GM23248 (cell line): ENCODE results near the gene GOPC. TPM values are rescaled to one million over a fixed set of nuclear protein-coding genes. Genes with fewer than 3 reads are reported as not detected.

ENCODE experiments used
- DNase-seq: peaks from one replicate; pipeline ENCODE4 v3.0.0-alpha.2; 2015
- H2AFZ ChIP-seq: fragments of 200-600 bp; sonication (generic); 2 replicates; pipeline ENCODE4 v1.6.1; 2016; ENCODE audit warnings: antibody characterized with exemption
- H3F3A ChIP-seq: fragments of 200-600 bp; sonication (generic); 2 replicates; pipeline ENCODE4 v1.6.1; 2016; ENCODE audit warnings: mild to moderate bottlenecking, antibody characterized with exemption, mixed run types; ENCODE audit not compliant: insufficient read depth
- H3K27ac ChIP-seq: fragments of 200-600 bp; sonication (generic); 2 replicates; pipeline ENCODE4 v1.5.1; 2016; ENCODE audit warnings: mild to moderate bottlenecking
- H3K27me3 ChIP-seq: fragments of 200-600 bp; sonication (generic); replicated peaks from 2 replicates; pipeline ENCODE4 v1.6.1; 2016; ENCODE audit warnings: mild to moderate bottlenecking; ENCODE audit not compliant: insufficient read depth
- H3K36me3 ChIP-seq: fragments of 200-600 bp; sonication (generic); 2 replicates; pipeline ENCODE4 v1.6.1; 2016; ENCODE audit warnings: low read depth, mild to moderate bottlenecking
- H3K4me1 ChIP-seq: fragments of 200-600 bp; sonication (generic); 2 replicates; pipeline ENCODE4 v1.6.1; 2016; ENCODE audit warnings: mild to moderate bottlenecking; ENCODE audit not compliant: insufficient read depth
- H3K4me2 ChIP-seq: fragments of 200-600 bp; sonication (generic); one replicate; pipeline ENCODE4 v1.6.1; 2016; ENCODE audit warnings: mild to moderate bottlenecking; ENCODE audit not compliant: unreplicated experiment
- H3K4me3 ChIP-seq: fragments of 200-600 bp; sonication (generic); 2 replicates; pipeline ENCODE4 v1.5.1; 2016; ENCODE audit warnings: mild to moderate bottlenecking
- H3K79me2 ChIP-seq: fragments of 200-600 bp; sonication (generic); 2 replicates; pipeline ENCODE4 v1.6.1; 2016; ENCODE audit warnings: mild to moderate bottlenecking; ENCODE audit not compliant: insufficient read depth
- H3K9ac ChIP-seq: fragments of 200-600 bp; sonication (generic); 2 replicates; pipeline ENCODE4 v1.6.1; 2016; ENCODE audit warnings: mild to moderate bottlenecking
- H3K9me2 ChIP-seq: fragments of 200-600 bp; sonication (generic); 2 replicates; pipeline ENCODE4 v1.6.1; 2016; ENCODE audit warnings: mixed run types, mild to moderate bottlenecking, moderate library complexity; ENCODE audit not compliant: insufficient read depth
- H3K9me3 ChIP-seq: fragments of 200-600 bp; sonication (generic); one replicate; pipeline ENCODE4 v1.6.1; 2017; ENCODE audit warnings: low read depth
- H4K20me1 ChIP-seq: fragments of 200-600 bp; sonication (generic); 2 replicates; pipeline ENCODE4 v1.6.0; 2016; ENCODE audit not compliant: insufficient read depth
- EZH2 ChIP-seq: fragments of 200-600 bp; sonication (generic); IDR thresholded peaks from 2 replicates; pipeline ENCODE4 v1.6.1; 2018; ENCODE audit warnings: antibody characterized with exemption, mild to moderate bottlenecking; ENCODE audit not compliant: insufficient read depth, poor library complexity, severe bottlenecking
- EZH2phosphoT487 ChIP-seq: fragments of 200-600 bp; sonication (generic); IDR thresholded peaks from 2 replicates; pipeline ENCODE4 v1.6.1; 2018; ENCODE audit warnings: antibody characterized with exemption, moderate library complexity, mild to moderate bottlenecking, low read depth; ENCODE audit not compliant: insufficient read depth
- WGBS, 2 experiments: methylation state at CpG; one replicate each; pipeline ENCODE4 v1.1.6; 2015 to 2017; ENCODE audit warnings: low lambda C conversion rate in 2 of 2, low coverage in 1 of 2; ENCODE audit errors: missing lambda C conversion rate in 2 of 2; 5-methylcytosine and 5-hydroxymethylcytosine counted together
- in situ Hi-C: fragments of 300-500 bp; cut with MboI; formaldehyde crosslinking; loops from 2 replicates; pipeline ENCODE4 v1.15.0; 2020
- polyA plus RNA-seq: library from polyadenylated mRNA; unstranded; fragments of >200 nt; fragmentation: Nextera tagmentation; extraction: Ambion mirVana; gene quantifications from 2 replicates; pipeline ENCODE4 v1.2.1, GENCODE V29; 2016
- total RNA-seq: library from RNA; depleted of rRNA; stranded (reverse); fragments of >200 nt; shearing (Covaris generic); gene quantifications from 2 replicates; pipeline ENCODE4 v1.2.3, GENCODE V29; 2014

The GOPC gene
- total and polyA plus RNA-seq, 2 experiments from 2014 or later = 44.8 to 71.8 TPM

- in situ Hi-C loops = loop anchor here (10.0 kb wide), 1 partner anchor 101 kb away; no protein-coding TSS in a partner anchor
Observed at GRCh38 chr6:117555882-117556498, 46.3 kb downstream of the GOPC start.

GRCh38 chr6:117555262-117555849 lies 47.0 kb downstream of the GOPC start:
- 37 to 40% methylated on average over 3 of the region's 3 CpGs for whole genome bisulfite sequencing, 2 experiments
- in situ Hi-C loops = loop anchor here (10.0 kb wide), 1 partner anchor 101 kb away; no protein-coding TSS in a partner anchor
- no peak for TF ChIP-seq EZH2phosphoT487
- no peak for TF ChIP-seq EZH2
- H3K9ac ChIP-seq = peak overlapping the region; percentile 14; the same call in 1 of the 2 replicates
- no peaks in the 10 kb centered on the region for H3K27me3 ChIP-seq
- peaks cover 9% of the 10 kb centered on the region for H3K36me3 ChIP-seq
- H3K27ac ChIP-seq = peak overlapping the region; percentile 17; the same call in 1 of the 2 replicates
- no peaks in the 10 kb centered on the region for H3K9me3 ChIP-seq
- no peaks in the 10 kb centered on the region for H4K20me1 ChIP-seq
- peaks cover 62% of the 10 kb centered on the region for H3F3A ChIP-seq
- H3K9me2 ChIP-seq = no peaks in the 10 kb centered on the region
- H3K4me1 ChIP-seq = peaks cover 17% of the 10 kb centered on the region
- H2AFZ ChIP-seq = 0 out of 2 replicates have a peak overlapping the region, but pooled peaks have one; percentile 31
- H3K4me3 ChIP-seq = 0 out of 2 replicates have a peak overlapping the region, but pooled peaks have one; percentile 1
- peak overlapping the region; percentile 47 for H3K4me2 ChIP-seq
- 0 out of 2 replicates have a peak, but pooled peaks cover 2% of the 10 kb centered on the region for H3K79me2 ChIP-seq
- DNase-seq = peak; percentile 33

More at GRCh38 chr6:117555882-117556498, 46.3 kb downstream of the GOPC start:
- peak; percentile 43 for DNase-seq
- Histone ChIP-seq H3K9me2 (no peaks in the 10 kb centered on the region), H3F3A (peaks cover 65% of the 10 kb centered on the region), H2AFZ (peak overlapping the region; percentile 31; the same call in 1 of the 2 replicates), H3K4me3 (0 out of 2 replicates have a peak overlapping the region, but pooled peaks have one; percentile 1), H3K36me3 (peaks cover 15% of the 10 kb centered on the region), H4K20me1 (no peaks in the 10 kb centered on the region), H3K4me2 (peak overlapping the region; percentile 47), H3K27ac (peak overlapping the region; percentile 17; the same call in 1 of the 2 replicates), H3K27me3 (no peaks in the 10 kb centered on the region), H3K79me2 (0 out of 2 replicates have a peak, but pooled peaks cover 2% of the 10 kb centered on the region), H3K9me3 (no peaks in the 10 kb centered on the region), H3K4me1 (peaks cover 17% of the 10 kb centered on the region), H3K9ac (peak overlapping the region; percentile 14; the same call in 1 of the 2 replicates)
- 15 to 17% methylated on average over 5 of the region's 5 CpGs for WGBS, 2 experiments
- TF ChIP-seq EZH2 (no peak), EZH2phosphoT487 (no peak)

GRCh38 chr6:117553142-117553541 lies 49.2 kb downstream of the GOPC start:
- no peak overlapping the region for H3K4me2 ChIP-seq
- no peaks in the 10 kb centered on the region for H3K36me3 ChIP-seq
- WGBS, 2 experiments = 35 to 47% methylated on average over 3 of the region's 3 CpGs
- peaks cover 29% of the 10 kb centered on the region for H3K4me1 ChIP-seq
- H3K27me3 ChIP-seq = no peaks in the 10 kb centered on the region
- H3K9me3 ChIP-seq = no peaks in the 10 kb centered on the region
- DNase-seq = no peak
- H3K9ac ChIP-seq = no peak overlapping the region
- H3K9me2 ChIP-seq = no peaks in the 10 kb centered on the region
- H2AFZ ChIP-seq = no peak overlapping the region
- H4K20me1 ChIP-seq = no peaks in the 10 kb centered on the region
- H3F3A ChIP-seq = peaks cover 49% of the 10 kb centered on the region
- no peak for TF ChIP-seq EZH2
- no peak for TF ChIP-seq EZH2phosphoT487
- in situ Hi-C loops = loop anchor here (10.0 kb wide), 1 partner anchor 98 kb away; no protein-coding TSS in a partner anchor
- H3K4me3 ChIP-seq = no peak overlapping the region
- no peak overlapping the region for H3K27ac ChIP-seq
- 0 out of 2 replicates have a peak, but pooled peaks cover 12% of the 10 kb centered on the region for H3K79me2 ChIP-seq

GRCh38 chr6:117552618-117553017 lies 49.7 kb downstream of the GOPC start:
- DNase-seq = no peak
- Histone ChIP-seq H2AFZ (no peak overlapping the region), H3K79me2 (0 out of 2 replicates have a peak, but pooled peaks cover 12% of the 10 kb centered on the region), H3K9ac (no peak overlapping the region), H4K20me1 (no peaks in the 10 kb centered on the region), H3K36me3 (no peaks in the 10 kb centered on the region), H3K27me3 (no peaks in the 10 kb centered on the region), H3K9me2 (no peaks in the 10 kb centered on the region), H3F3A (peaks cover 44% of the 10 kb centered on the region), H3K4me3 (no peak overlapping the region), H3K4me2 (no peak overlapping the region), H3K27ac (no peak overlapping the region), H3K9me3 (no peaks in the 10 kb centered on the region), H3K4me1 (peaks cover 29% of the 10 kb centered on the region)
- in situ Hi-C loops = loop anchor here (10.0 kb wide), 1 partner anchor 98 kb away; no protein-coding TSS in a partner anchor
- WGBS, 2 experiments = 94 to 97% methylated on average over 2 of the region's 2 CpGs
- TF ChIP-seq EZH2 = no peak
